HL-60/S4 treated with phorbol 12-myristate 13-acetate at 8.2 ng/mL for 4 days and 3 days (cell line): ENCODE results near the gene SLC10A3.

Experiments
- in situ Hi-C: fragments of 300-500 bp; cut with MboI; formaldehyde crosslinking; loops from 2 replicates; pipeline ENCODE4 v1.15.0; 2022; ENCODE audit warnings: low sequenced_read_pairs

Gene SLC10A3

GRCh38 chrX:154484255-154485149, 5.9 kb downstream of the SLC10A3 start:
- in situ Hi-C loops, result no loop called here

- in situ Hi-C loops, result no loop called here
Measured at GRCh38 chrX:154483325-154483724, 7.1 kb downstream of the SLC10A3 start.

- in situ Hi-C loops, result no loop called here
Measured at GRCh38 chrX:154482786-154483185, 7.6 kb downstream of the SLC10A3 start.

GRCh38 chrX:154481911-154482601, 8.4 kb downstream of the SLC10A3 start:
- in situ Hi-C loops, result no loop called here

- in situ Hi-C loops, result no loop called here
Measured at GRCh38 chrX:154481195-154481594, 9.2 kb downstream of the SLC10A3 start.

- in situ Hi-C loops, result no loop called here
Measured at GRCh38 chrX:154478728-154479622, 11.5 kb downstream of the SLC10A3 start, which contains the start of gene LAGE3. Gene LAGE3 (minus strand): TSS chrX:154479281. CDS start chrX:154478915, 366 bp downstream.

- in situ Hi-C loops, result no loop called here
Measured at GRCh38 chrX:154477891-154478477, 12.4 kb downstream of the SLC10A3 start.

- in situ Hi-C loops, result no loop called here
Measured at GRCh38 chrX:154476821-154477220, 13.6 kb downstream of the SLC10A3 start.

- in situ Hi-C loops, result no loop called here
Measured at GRCh38 chrX:154473683-154474082, 16.7 kb downstream of the SLC10A3 start.

GRCh38 chrX:154472685-154473632, 17.5 kb downstream of the SLC10A3 start:
- in situ Hi-C loops, result no loop called here

- in situ Hi-C loops, result no loop called here
Measured at GRCh38 chrX:154471839-154472684, 18.4 kb downstream of the SLC10A3 start.

- in situ Hi-C loops, result no loop called here
Measured at GRCh38 chrX:154470914-154471568, 19.4 kb downstream of the SLC10A3 start.

GRCh38 chrX:154470434-154470833, 20.0 kb downstream of the SLC10A3 start:
- in situ Hi-C loops, result no loop called here

GRCh38 chrX:154469880-154470279, 20.5 kb downstream of the SLC10A3 start:
- in situ Hi-C loops, result no loop called here

GRCh38 chrX:154469114-154469513, 21.3 kb downstream of the SLC10A3 start:
- in situ Hi-C loops, result no loop called here

GRCh38 chrX:154468217-154468616, 22.2 kb downstream of the SLC10A3 start:
- in situ Hi-C loops, result no loop called here

GRCh38 chrX:154467556-154467955, 22.9 kb downstream of the SLC10A3 start:
- in situ Hi-C loops, result no loop called here

- in situ Hi-C loops, result no loop called here
Measured at GRCh38 chrX:154466907-154467306, 23.5 kb downstream of the SLC10A3 start.
